Osteoblast (primary cell): ENCODE data around the gene ZBTB24. TPM values are rescaled to one million over a fixed set of nuclear protein-coding genes. Genes with fewer than 3 reads are reported as not detected.

Source experiments
- DNase-seq: peaks from one replicate; pipeline ENCODE4 v3.0.0; 2011; ENCODE audit warnings: low spot score, mixed read lengths; ENCODE audit not compliant: insufficient read length; ENCODE audit errors: missing footprints
- H2AFZ ChIP-seq: 2 replicates; pipeline ENCODE4 v1.6.0; 2011; ENCODE audit warnings: mild to moderate bottlenecking, low read length
- H3K27ac ChIP-seq: 2 replicates; pipeline ENCODE4 v1.5.1; 2011; ENCODE audit warnings: mild to moderate bottlenecking, low read depth, low read length, moderate library complexity
- H3K27me3 ChIP-seq: 2 replicates; pipeline ENCODE4 v1.6.0; 2012; ENCODE audit warnings: mild to moderate bottlenecking, control low read depth, inconsistent platforms, low read length, moderate library complexity; ENCODE audit not compliant: insufficient read depth
- H3K36me3 ChIP-seq: 2 replicates; pipeline ENCODE4 v1.5.1; 2011; ENCODE audit warnings: mild to moderate bottlenecking, low read length, control low read depth, moderate library complexity; ENCODE audit not compliant: insufficient read depth
- H3K4me1 ChIP-seq: 2 replicates; pipeline ENCODE4 v1.5.1; 2011; ENCODE audit warnings: mild to moderate bottlenecking, low read length, control low read depth, moderate library complexity; ENCODE audit not compliant: insufficient read depth
- H3K4me2 ChIP-seq: 2 replicates; pipeline ENCODE4 v1.6.0; 2011; ENCODE audit warnings: mild to moderate bottlenecking, low read length; ENCODE audit not compliant: insufficient read depth
- H3K4me3 ChIP-seq: fragments of 200-600 bp; sonication (generic); 3 replicates; pipeline ENCODE4 v1.5.1; 2012; ENCODE audit warnings: mild to moderate bottlenecking, low read length, inconsistent platforms; ENCODE audit not compliant: insufficient read depth
- H3K79me2 ChIP-seq: 2 replicates; pipeline ENCODE4 v1.6.0; 2012; ENCODE audit warnings: mild to moderate bottlenecking, low read length, control low read depth, inconsistent platforms; ENCODE audit not compliant: insufficient read depth
- H3K9me3 ChIP-seq: 2 replicates; pipeline ENCODE4 v1.5.1; 2011; ENCODE audit warnings: low read depth, low read length, control low read depth
- H4K20me1 ChIP-seq: 2 replicates; pipeline ENCODE4 v1.6.0; 2012; ENCODE audit warnings: mild to moderate bottlenecking, low read length, control low read depth; ENCODE audit not compliant: insufficient read depth
- CTCF ChIP-seq: IDR thresholded peaks from 2 replicates; pipeline ENCODE4 v1.5.1; 2011; ENCODE audit warnings: mild to moderate bottlenecking, low read depth, low read length, moderate library complexity; ENCODE audit errors: extremely low read depth
- total RNA-seq: library from RNA; depleted of rRNA; stranded (reverse); fragments of >200 nt; gene quantifications from 2 replicates; pipeline ENCODE4 v1.2.3, GENCODE V29; 2012

Gene ZBTB24
- total RNA-seq, 1 donor = 8.7 TPM

GRCh38 chr6:109449795-109450673, 33.0 kb downstream of the ZBTB24 start:
- Histone ChIP-seq H2AFZ (no peak overlapping the region), H3K4me3 (no peak overlapping the region), H3K9me3 (no peaks in the 10 kb centered on the region), H3K27ac (no peak overlapping the region), H3K36me3 (peaks cover 6% of the 10 kb centered on the region), H3K79me2 (no peaks in the 10 kb centered on the region), H3K4me2 (no peak overlapping the region), H3K27me3 (no peaks in the 10 kb centered on the region), H4K20me1 (no peaks in the 10 kb centered on the region), H3K4me1 (no peaks in the 10 kb centered on the region)
- TF ChIP-seq CTCF = no peak
- peak; percentile 44 for DNase-seq

- Histone ChIP-seq H3K4me3 (no peak overlapping the region), H3K27me3 (no peaks in the 10 kb centered on the region), H3K4me2 (no peak overlapping the region), H2AFZ (no peak overlapping the region), H3K27ac (no peak overlapping the region), H3K9me3 (no peaks in the 10 kb centered on the region), H3K79me2 (no peaks in the 10 kb centered on the region), H3K4me1 (no peaks in the 10 kb centered on the region), H3K36me3 (peaks cover 12% of the 10 kb centered on the region), H4K20me1 (no peaks in the 10 kb centered on the region)
- peak; percentile 77 for DNase-seq
- no peak for TF ChIP-seq CTCF
Observed at GRCh38 chr6:109449064-109449794, 33.8 kb downstream of the ZBTB24 start.

- Histone ChIP-seq H3K4me3 (no peak overlapping the region), H3K36me3 (peaks cover 12% of the 10 kb centered on the region), H3K4me2 (no peak overlapping the region), H3K4me1 (no peaks in the 10 kb centered on the region), H4K20me1 (no peaks in the 10 kb centered on the region), H3K79me2 (no peaks in the 10 kb centered on the region), H3K27me3 (no peaks in the 10 kb centered on the region), H2AFZ (no peak overlapping the region), H3K9me3 (no peaks in the 10 kb centered on the region), H3K27ac (no peak overlapping the region)
- no peak for TF ChIP-seq CTCF
- peak; percentile 76 for DNase-seq
Observed at GRCh38 chr6:109448615-109449014, 34.4 kb downstream of the ZBTB24 start.

GRCh38 chr6:109447878-109448555, 35.0 kb downstream of the ZBTB24 start:
- Histone ChIP-seq H3K4me3 (no peak overlapping the region), H3K4me2 (no peak overlapping the region), H3K9me3 (no peaks in the 10 kb centered on the region), H4K20me1 (no peaks in the 10 kb centered on the region), H3K4me1 (no peaks in the 10 kb centered on the region), H3K27ac (no peak overlapping the region), H2AFZ (no peak overlapping the region), H3K36me3 (peaks cover 12% of the 10 kb centered on the region), H3K27me3 (no peaks in the 10 kb centered on the region), H3K79me2 (no peaks in the 10 kb centered on the region)
- no peak for TF ChIP-seq CTCF
- peak; percentile 48 for DNase-seq
